K562 (cell line): ENCODE measurements around the gene RAD52. TPM values are rescaled to one million over a fixed set of nuclear protein-coding genes. Genes with fewer than 3 reads are reported as not detected.

Experiments used
- ATAC-seq: fragments of 200-7000 bp; cut with Tn5 transposase; 3 replicates; pipeline ENCODE4 v1.9.1; 2020; ENCODE audit warnings: moderate library complexity
- BruUV-seq: library from RNA; stranded (reverse); fragments of 400-500 nt; replicated peaks from 2 replicates; lab custom pipeline; 2021; lab: Mats Ljungman, UMichigan
- CTCF ChIA-PET: fragments of 300-600 bp; formaldehyde crosslinking; extraction: SDS; loops from one replicate; lab custom pipeline; 2021; ENCODE audit warnings: low intra/inter-chr PET ratio; lab: Yijun Ruan, JAX
- POLR2A ChIA-PET: fragments of 300-600, 350-650 bp; sonication (Branson Sonifier 250); formaldehyde crosslinking; extraction: SDS; loops from one replicate; lab custom pipeline; 2021; ENCODE audit warnings: antibody characterized with exemption, inconsistent platforms; lab: Yijun Ruan, JAX
- DNase-seq, 4 experiments: peaks; one replicate each; pipeline versions ENCODE4 v3.0.0 to v3.0.0-alpha.2; 2011 to 2018; ENCODE audit warnings: low spot score in 3 of 4, mixed read lengths in 3 of 4; ENCODE audit errors: extremely low read depth in 1 of 4
- FAIRE-seq: peaks from 2 replicates; lab custom pipeline; 2011; peaks lifted over from hg19 to GRCh38; lab: Jason Lieb, UNC
- H2AFZ ChIP-seq: 2 replicates; pipeline ENCODE4 v1.6.0; 2011; ENCODE audit warnings: low read depth, low read length, control low read depth, inconsistent platforms
- H3K27ac ChIP-seq: fragments of 200-600 bp; 3 replicates; pipeline ENCODE4 v1.8.0; 2011; ENCODE audit warnings: low read depth, mild to moderate bottlenecking, control low read depth, inconsistent platforms, low read length, moderate library complexity, mixed read lengths; ENCODE audit errors: extremely low read depth
- H3K27me3 ChIP-seq, 2 experiments: fragments of 300-600 bp in 1 of 2; 2 replicates in 1 of 2; 3 replicates in 1 of 2; pipeline versions ENCODE4 v1.6.0 to v1.8.0; 2011; ENCODE audit warnings: inconsistent platforms in 2 of 2, low read length in 2 of 2, mild to moderate bottlenecking in 1 of 2, mixed read lengths in 1 of 2, moderate library complexity in 1 of 2; ENCODE audit not compliant: control insufficient read depth in 2 of 2, insufficient read depth in 2 of 2
- H3K36me3 ChIP-seq: fragments of 300-600 bp; 3 replicates; pipeline ENCODE4 v1.8.0; 2011; ENCODE audit warnings: mild to moderate bottlenecking, low read length, inconsistent platforms; ENCODE audit not compliant: control insufficient read depth, insufficient read depth
- H3K4me1 ChIP-seq, 2 experiments: fragments of 200-600 bp in 1 of 2; replicated peaks in 1 of 2; 2 replicates in 1 of 2; 3 replicates in 1 of 2; pipeline versions ENCODE4 v1.5.1 to v1.8.0; 2011; ENCODE audit warnings: inconsistent platforms in 2 of 2, low read length in 2 of 2, mild to moderate bottlenecking in 1 of 2, mixed read lengths in 1 of 2, moderate library complexity in 1 of 2; ENCODE audit not compliant: control insufficient read depth in 2 of 2, insufficient read depth in 2 of 2
- H3K4me2 ChIP-seq: 2 replicates; pipeline ENCODE4 v1.6.1; 2011; ENCODE audit warnings: low read length, control low read depth, inconsistent platforms, mixed read lengths; ENCODE audit not compliant: insufficient read depth
- H3K4me3 ChIP-seq: fragments of 200-600 bp; sonication (generic), shearing (Covaris generic); 2 replicates; pipeline ENCODE4 v1.5.1; 2016; ENCODE audit warnings: control low read depth, inconsistent platforms
- H3K79me2 ChIP-seq: fragments of 200-600 bp; 3 replicates; pipeline ENCODE4 v1.8.0; 2011; ENCODE audit warnings: low read length, inconsistent platforms; ENCODE audit not compliant: control insufficient read depth, insufficient read depth
- H3K9ac ChIP-seq, 2 experiments: 2 replicates each; pipeline versions ENCODE4 v1.6.0 to v1.6.1; 2011; ENCODE audit warnings: low read depth in 2 of 2, low read length in 2 of 2, control low read depth in 1 of 2, inconsistent platforms in 1 of 2, mild to moderate bottlenecking in 1 of 2, mixed read lengths in 1 of 2; ENCODE audit not compliant: insufficient read depth in 1 of 2
- H3K9me1 ChIP-seq: one replicate; pipeline ENCODE4 v1.6.0; 2011; ENCODE audit warnings: inconsistent platforms, mild to moderate bottlenecking, low read length, moderate library complexity; ENCODE audit not compliant: control insufficient read depth, insufficient read depth
- H3K9me3 ChIP-seq: replicated peaks from 2 replicates; pipeline ENCODE4 v1.5.1; 2011; ENCODE audit warnings: low read depth, low read length, inconsistent platforms; ENCODE audit not compliant: control insufficient read depth, insufficient read depth
- H4K20me1 ChIP-seq: replicated peaks from 2 replicates; pipeline ENCODE4 v1.6.1; 2011; ENCODE audit warnings: low read length, inconsistent platforms, mixed read lengths; ENCODE audit not compliant: control insufficient read depth, insufficient read depth
- ARHGAP35 ChIP-seq: fragments of 450-650 bp; IDR thresholded peaks from 2 replicates; pipeline ENCODE4 v1.6.1; 2018; ENCODE audit not compliant: partially characterized antibody
- CBFA2T2 ChIP-seq: fragments of 450-650 bp; conservative IDR thresholded peaks from 2 replicates; pipeline ENCODE4 v1.6.1; 2017; ENCODE audit warnings: mild to moderate bottlenecking
- CHD1 ChIP-seq: fragments of 200-600 bp; sonication (generic); IDR thresholded peaks from one replicate; pipeline ENCODE4 v1.6.1; 2012; ENCODE audit warnings: mild to moderate bottlenecking, moderate library complexity, low read length, inconsistent platforms
- TCF3 ChIP-seq: sonication (generic); formaldehyde crosslinking; IDR thresholded peaks from 2 replicates; pipeline ENCODE4 v1.4.0; 2020; ENCODE audit warnings: mild to moderate bottlenecking, missing genetic modification reagents
- ZNF41 ChIP-seq: fragments of 250-450 bp; sonication (Bioruptor Pico); conservative IDR thresholded peaks from 2 replicates; pipeline ENCODE4 v1.4.0; 2020; ENCODE audit warnings: mild to moderate bottlenecking
- WGBS: fragments of 100-300 bp; shearing (Covaris generic); methylation state at CpG from one replicate; pipeline ENCODE4 v1.1.6; 2016; ENCODE audit warnings: low coverage, mixed read lengths; ENCODE audit not compliant: insufficient coverage; ENCODE audit errors: missing lambda C conversion rate; 5-methylcytosine and 5-hydroxymethylcytosine counted together
- in situ Hi-C: fragments of 300-500 bp; cut with MboI; formaldehyde crosslinking; loops from 4 replicates; pipeline ENCODE4 v1.15.0; 2018; ENCODE audit warnings: inconsistent platforms, mixed read lengths
- intact Hi-C: fragments of 100-400 bp; cut with micrococcal nuclease; formaldehyde crosslinking; loops from 2 replicates; pipeline ENCODE4 v1.14.2; 2022
- polyA plus RNA-seq, 8 experiments: library from polyadenylated mRNA; depleted of rRNA in 4 of 8; stranded (reverse) in 5 of 8; unstranded in 3 of 8; fragments of >200 nt; fragmentation: Nextera tagmentation in 2 of 8; fragmentation: Illumina TruSeq in 1 of 8; extraction: Ambion mirVana in 2 of 8; extraction: Trizol in 1 of 8; gene quantifications; 2 replicates each; pipeline versions ENCODE4 v1.2.1 to v1.2.3, GENCODE V29; 2011 to 2014; ENCODE audit warnings: inconsistent platforms in 1 of 8, missing spikeins in 1 of 8
- total RNA-seq, 7 experiments: library from RNA; depleted of rRNA in 6 of 7; stranded (reverse); fragments of >200 nt in 6 of 7; fragmentation: Illumina TruSeq in 2 of 7; extraction: Trizol in 2 of 7; gene quantifications; 2 replicates each; pipeline versions ENCODE4 v1.2.1 to v1.2.3, GENCODE V29; 2011 to 2021; ENCODE audit warnings: low replicate concordance in 1 of 7
- TF ChIP-seq, protein P1 (sequence below): fragments of 250-450 bp; sonication (Bioruptor Pico); IDR thresholded peaks from 2 replicates; pipeline ENCODE4 v1.8.0; 2021; ENCODE audit warnings: moderate library complexity, mild to moderate bottlenecking, inconsistent platforms

Gene RAD52
- total and polyA plus RNA-seq, 9 of the 15 experiments (the other 6 are each of a cell fraction or from before 2014, with no cell fraction given) = 1.3 to 15.9 (median 9.3) TPM

DNA sequence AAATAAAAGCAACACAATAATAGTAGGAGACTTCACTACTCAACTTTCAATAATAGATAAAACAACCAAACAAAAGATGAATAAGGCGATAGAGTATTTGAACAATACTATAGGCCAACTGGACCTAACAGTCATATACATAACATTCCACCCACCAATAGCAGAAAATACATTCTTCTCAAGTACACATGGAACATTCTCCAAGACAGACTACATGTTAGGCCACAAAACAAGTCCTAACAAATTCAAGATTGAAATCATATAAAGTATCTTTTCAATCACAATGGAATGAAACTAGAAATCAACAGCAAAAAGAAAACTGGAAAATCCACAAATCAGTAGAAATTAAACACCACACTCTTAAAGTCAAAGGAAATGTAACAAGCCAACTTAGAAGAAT is 28.8 kb downstream of the RAD52 start:
- no TSS peak for BruUV-seq
- no peak for DNase-seq
- ChIA-PET CTCF (no interaction called here), POLR2A (no interaction called here)
- Histone ChIP-seq H3K27me3 (no peaks in the 10 kb centered on the region), H3K9ac (no peak overlapping the region), H2AFZ (no peak overlapping the region), H3K9me1 (no peaks in the 10 kb centered on the region), H3K4me3 (no peak overlapping the region), H3K4me2 (no peak overlapping the region), H3K27ac (no peak overlapping the region), H4K20me1 (no peaks in the 10 kb centered on the region), H3K79me2 (no peaks in the 10 kb centered on the region), H3K9me3 (no peaks in the 10 kb centered on the region)
- no peak for ATAC-seq
- intact Hi-C loops = no loop called here
- FAIRE-seq = no peak
- TF ChIP-seq TCF3 (CRISPR knock-in tag) (no peak), ZNF41 (CRISPR knock-in tag) (no peak), ARHGAP35 (no peak), CHD1 (no peak), CBFA2T2 (no peak)
- TF ChIP-seq, protein P1, sequence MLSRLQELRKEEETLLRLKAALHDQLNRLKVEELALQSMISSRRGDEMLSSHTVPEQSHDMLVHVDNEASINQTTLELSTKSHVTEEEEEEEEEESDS (CRISPR knock-in tag) = no peak
- TF ChIP-seq, all 486 proteins: peak for 0
- WGBS = 93% methylated on average over 1 of the region's 1 CpG
- in situ Hi-C loops = no loop called here
- Histone ChIP-seq H3K4me1 (peaks cover 0 to 5% of the 10 kb centered on the region in 2 experiments; a peak in 2 of 5 replicates), H3K36me3 (peaks cover 44% of the 10 kb centered on the region; the same call in 2 of the 3 replicates)
